ENCODE results near the gene SIM2. TPM values are rescaled to one million over a fixed set of nuclear protein-coding genes. Genes with fewer than 3 reads are reported as not detected.
A peak's percentile ranks its signal among the peaks of the same experiment; 100 is the strongest.

The SIM2 gene
- total RNA-seq, 1 donor from 2014 or later = 14.8 TPM

DNA sequence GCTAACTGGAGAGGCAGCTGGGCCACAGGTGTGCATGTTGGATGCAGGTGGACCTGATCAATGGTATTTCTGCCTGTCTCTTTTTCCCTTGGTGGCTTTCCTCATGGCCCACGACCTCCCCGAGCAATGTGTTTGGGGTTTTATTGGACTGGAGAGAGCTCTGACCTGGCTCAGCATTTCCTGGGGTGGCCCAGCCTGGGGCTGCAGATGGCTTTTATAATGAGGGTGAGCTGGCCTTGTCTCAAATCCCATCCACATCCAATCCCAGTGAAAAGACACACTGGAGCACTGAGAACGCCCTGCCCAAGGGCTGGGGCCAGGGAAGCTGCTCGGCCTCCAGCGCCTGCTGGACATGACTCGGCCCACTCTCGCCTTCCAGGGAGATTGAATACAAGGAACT lies 44.1 kb downstream of the SIM2 start:
- H3K4me3 Mint-ChIP-seq = no peak overlapping the region
- no peak overlapping the region for H3K27ac Mint-ChIP-seq
- H3K36me3 Mint-ChIP-seq = no peaks in the 10 kb centered on the region
- no peak for DNase-seq (ENCODE audit: extremely low spot score, unreplicated experiment)
- H3K4me1 Mint-ChIP-seq (ENCODE audit: unreplicated experiment) = peaks cover 18% of the 10 kb centered on the region
- peaks cover 57% of the 10 kb centered on the region for H3K27me3 Mint-ChIP-seq
- no peaks in the 10 kb centered on the region for H3K9me3 Mint-ChIP-seq
- TF ChIP-seq, protein P1, sequence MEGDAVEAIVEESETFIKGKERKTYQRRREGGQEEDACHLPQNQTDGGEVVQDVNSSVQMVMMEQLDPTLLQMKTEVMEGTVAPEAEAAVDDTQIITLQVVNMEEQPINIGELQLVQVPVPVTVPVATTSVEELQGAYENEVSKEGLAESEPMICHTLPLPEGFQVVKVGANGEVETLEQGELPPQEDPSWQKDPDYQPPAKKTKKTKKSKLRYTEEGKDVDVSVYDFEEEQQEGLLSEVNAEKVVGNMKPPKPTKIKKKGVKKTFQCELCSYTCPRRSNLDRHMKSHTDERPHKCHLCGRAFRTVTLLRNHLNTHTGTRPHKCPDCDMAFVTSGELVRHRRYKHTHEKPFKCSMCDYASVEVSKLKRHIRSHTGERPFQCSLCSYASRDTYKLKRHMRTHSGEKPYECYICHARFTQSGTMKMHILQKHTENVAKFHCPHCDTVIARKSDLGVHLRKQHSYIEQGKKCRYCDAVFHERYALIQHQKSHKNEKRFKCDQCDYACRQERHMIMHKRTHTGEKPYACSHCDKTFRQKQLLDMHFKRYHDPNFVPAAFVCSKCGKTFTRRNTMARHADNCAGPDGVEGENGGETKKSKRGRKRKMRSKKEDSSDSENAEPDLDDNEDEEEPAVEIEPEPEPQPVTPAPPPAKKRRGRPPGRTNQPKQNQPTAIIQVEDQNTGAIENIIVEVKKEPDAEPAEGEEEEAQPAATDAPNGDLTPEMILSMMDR (conservative IDR thresholded peaks at IDR 0.05) = no peak

GRCh38 chr21:36743446-36743845 lies 44.5 kb downstream of the SIM2 start:
- no peak overlapping the region for H3K4me3 Mint-ChIP-seq
- H3K4me1 Mint-ChIP-seq (ENCODE audit: unreplicated experiment) = peaks cover 20% of the 10 kb centered on the region
- no peak overlapping the region for H3K27ac Mint-ChIP-seq
- no peaks in the 10 kb centered on the region for H3K36me3 Mint-ChIP-seq
- peaks cover 59% of the 10 kb centered on the region for H3K27me3 Mint-ChIP-seq
- H3K9me3 Mint-ChIP-seq = no peaks in the 10 kb centered on the region
- DNase-seq (ENCODE audit: extremely low spot score, unreplicated experiment) = no peak
- TF ChIP-seq, protein P1 (conservative IDR thresholded peaks at IDR 0.05) = no peak

DNA sequence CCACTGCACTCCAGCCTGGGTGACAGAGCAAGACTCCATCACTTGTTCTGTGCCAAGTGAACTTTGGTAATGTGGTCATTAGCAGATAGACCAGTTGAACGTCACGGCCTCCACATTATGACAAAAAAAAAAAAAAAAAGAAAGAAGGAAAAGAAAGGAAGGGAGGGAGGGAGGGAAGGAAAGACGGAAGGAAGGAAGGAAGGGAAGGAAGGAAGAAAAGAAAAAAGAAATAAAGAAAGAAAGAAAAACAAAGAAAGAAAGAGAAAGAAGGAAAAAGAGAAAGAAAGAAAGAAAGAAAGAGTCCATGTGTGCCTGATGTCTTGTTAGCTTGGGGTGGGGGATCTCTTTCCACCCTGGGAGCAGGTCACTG lies 45.3 kb downstream of the SIM2 start:
- no peak for DNase-seq (ENCODE audit: extremely low spot score, unreplicated experiment)
- TF ChIP-seq, protein P1 (conservative IDR thresholded peaks at IDR 0.05) = no peak
- no peak overlapping the region for H3K4me3 Mint-ChIP-seq
- peaks cover 25% of the 10 kb centered on the region for H3K4me1 Mint-ChIP-seq (ENCODE audit: unreplicated experiment)
- H3K27ac Mint-ChIP-seq = no peak overlapping the region
- peaks cover 59% of the 10 kb centered on the region for H3K27me3 Mint-ChIP-seq
- no peaks in the 10 kb centered on the region for H3K9me3 Mint-ChIP-seq
- H3K36me3 Mint-ChIP-seq = no peaks in the 10 kb centered on the region

- Mint-ChIP-seq H3K27me3 (peaks cover 60% of the 10 kb centered on the region), H3K36me3 (no peaks in the 10 kb centered on the region), H3K4me3 (peak overlapping the region; percentile 39), H3K9me3 (no peaks in the 10 kb centered on the region), H3K4me1 (ENCODE audit: unreplicated experiment) (peaks cover 31% of the 10 kb centered on the region), H3K27ac (peak overlapping the region; percentile 39)
- DNase-seq (ENCODE audit: extremely low spot score, unreplicated experiment) = no peak
- TF ChIP-seq, protein P1 (conservative IDR thresholded peaks at IDR 0.05) = no peak
Observed at GRCh38 chr21:36744560-36745231, 45.8 kb downstream of the SIM2 start.

DNA sequence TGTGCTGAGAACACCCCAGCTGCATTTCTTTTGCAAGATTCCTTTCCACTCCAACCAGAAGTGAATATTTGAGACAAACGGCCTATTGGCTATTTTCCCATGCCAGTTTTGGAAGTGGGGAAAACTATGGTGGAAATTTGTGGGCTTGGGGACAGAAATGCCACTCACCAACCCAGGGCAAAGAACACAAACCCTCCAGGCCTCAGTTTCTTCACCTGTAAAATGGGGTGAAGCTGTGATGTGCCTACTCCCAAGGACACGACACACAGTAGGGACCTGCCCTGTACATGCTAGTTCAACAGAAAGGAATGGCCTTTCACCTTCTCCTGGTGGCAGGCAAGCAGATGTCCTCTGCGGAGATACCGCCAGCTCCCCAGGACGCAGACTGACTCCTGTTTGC lies 46.5 kb downstream of the SIM2 start:
- Mint-ChIP-seq H3K27ac (peak overlapping the region; percentile 39), H3K27me3 (peaks cover 61% of the 10 kb centered on the region), H3K36me3 (no peaks in the 10 kb centered on the region), H3K4me3 (peak overlapping the region; percentile 39), H3K9me3 (no peaks in the 10 kb centered on the region), H3K4me1 (ENCODE audit: unreplicated experiment) (peaks cover 38% of the 10 kb centered on the region)
- DNase-seq (ENCODE audit: extremely low spot score, unreplicated experiment) = no peak
- TF ChIP-seq, protein P1 (conservative IDR thresholded peaks at IDR 0.05) = no peak
